Measurements from ENCODE around the gene PGAP2.

The PGAP2 gene

DNA sequence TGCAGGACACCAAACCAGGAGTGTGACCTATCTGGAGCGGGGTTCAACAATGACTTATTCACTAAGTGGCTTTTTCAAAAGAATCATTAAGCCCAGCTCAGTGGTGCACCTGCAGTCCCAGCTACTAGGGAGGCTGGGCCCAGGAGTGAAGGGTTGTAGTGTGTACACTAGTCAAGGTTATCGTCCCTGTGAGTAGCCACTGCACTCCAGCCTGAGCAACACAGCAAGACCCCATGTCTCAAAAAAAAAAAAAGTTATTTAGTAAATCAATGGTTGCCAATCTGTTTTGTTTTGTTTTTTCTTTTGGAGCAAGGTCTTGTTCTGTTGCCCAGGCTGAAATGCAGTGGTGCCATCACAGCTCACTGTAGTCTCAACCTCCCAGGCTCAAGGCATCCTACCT lies 24.5 kb downstream of the PGAP2 start:
- DNase-seq (ENCODE audit: low spot score) = no peak

GRCh38 chr11:3833449-3833848 lies 25.1 kb downstream of the PGAP2 start:
- no peak for DNase-seq (ENCODE audit: low spot score)

GRCh38 chr11:3834349-3834663 lies 25.9 kb downstream of the PGAP2 start:
- DNase-seq (ENCODE audit: low spot score) = no peak

DNA sequence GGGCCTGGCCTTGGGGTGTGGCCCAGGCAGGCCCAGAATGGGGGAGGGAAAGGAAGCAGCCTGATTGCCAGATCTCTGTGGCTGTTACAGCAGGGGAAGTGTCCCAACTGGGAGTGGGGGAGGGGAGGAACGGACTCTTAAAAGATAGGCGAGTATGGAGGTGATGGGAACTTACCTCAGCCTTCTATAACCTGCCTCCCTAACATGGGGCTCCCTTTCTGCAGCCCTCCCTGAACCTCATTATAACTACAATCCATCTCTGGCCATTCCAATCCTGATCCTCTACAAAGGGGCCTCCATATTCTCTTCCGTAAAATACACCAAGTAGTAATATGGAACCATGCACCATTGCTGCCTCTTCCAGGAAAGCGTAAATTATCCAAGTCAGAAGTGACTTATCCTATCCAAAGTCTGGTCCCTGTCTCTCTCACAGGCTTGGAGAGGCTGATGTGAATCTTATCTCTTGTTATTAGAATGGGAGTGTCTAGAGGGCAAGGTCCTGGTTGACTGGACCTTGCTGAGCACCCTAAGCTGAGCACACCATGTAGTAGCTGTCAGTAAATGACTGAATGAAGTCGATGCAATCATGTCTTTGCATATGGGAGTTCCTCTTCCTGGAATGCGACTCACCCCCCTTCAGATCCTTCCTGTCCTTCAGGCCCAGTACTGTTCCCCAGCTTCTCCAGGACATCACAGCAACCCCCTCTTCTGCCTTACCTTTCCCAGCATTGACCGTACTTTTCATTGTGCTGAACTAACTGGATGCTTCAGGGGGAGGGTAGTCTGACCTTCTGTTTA lies 26.5 kb downstream of the PGAP2 start:
- DNase-seq (ENCODE audit: low spot score) = no peak

DNA sequence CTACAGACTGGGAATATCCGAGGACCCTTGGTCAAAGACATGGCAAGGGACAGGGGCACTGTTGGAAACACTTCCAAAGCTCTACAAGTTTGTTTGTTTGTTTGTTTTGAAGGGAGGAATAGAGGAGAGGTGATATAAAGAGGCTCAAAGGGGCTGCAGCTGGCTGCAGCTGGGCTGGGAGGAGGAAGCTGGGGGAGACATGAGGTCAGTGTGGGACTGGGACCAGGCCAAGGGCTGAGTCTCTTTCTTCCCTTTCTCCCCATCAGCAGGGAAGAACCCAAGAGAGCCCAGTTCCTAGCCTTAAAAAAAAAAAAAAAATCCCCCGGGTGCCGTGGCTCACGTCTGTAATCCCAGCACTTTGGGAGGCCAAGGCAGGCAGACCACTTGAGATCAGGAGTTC lies 27.4 kb downstream of the PGAP2 start:
- DNase-seq (ENCODE audit: low spot score) = no peak

GRCh38 chr11:3836903-3837302 lies 28.5 kb downstream of the PGAP2 start:
- DNase-seq (ENCODE audit: low spot score) = no peak

GRCh38 chr11:3837793-3838192 lies 29.4 kb downstream of the PGAP2 start:
- no peak for DNase-seq (ENCODE audit: low spot score)

DNA sequence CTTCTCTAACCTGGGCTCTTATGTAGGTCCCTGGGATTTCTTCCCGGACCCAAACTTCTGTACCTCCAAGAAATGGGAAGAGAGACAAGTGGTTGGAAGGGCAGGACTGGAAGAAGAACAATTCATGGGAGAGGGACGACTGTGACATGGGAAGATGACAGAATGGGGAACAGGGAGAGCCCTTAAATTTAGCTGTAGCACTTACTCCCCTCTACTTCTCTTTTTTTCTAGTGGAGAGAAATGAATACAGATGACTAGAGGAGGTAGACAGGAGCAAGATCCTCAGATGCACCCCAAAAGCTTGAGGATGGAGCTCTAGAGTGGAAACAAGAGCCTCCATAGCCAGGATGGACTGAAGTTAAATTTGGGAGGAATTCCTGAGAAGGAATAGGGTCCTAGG lies 30.1 kb downstream of the PGAP2 start:
- no peak for DNase-seq (ENCODE audit: low spot score)

- DNase-seq (ENCODE audit: low spot score) = no peak
These were observed 31.9 kb downstream of the PGAP2 start for GRCh38 chr11:3840004-3840869.

DNA sequence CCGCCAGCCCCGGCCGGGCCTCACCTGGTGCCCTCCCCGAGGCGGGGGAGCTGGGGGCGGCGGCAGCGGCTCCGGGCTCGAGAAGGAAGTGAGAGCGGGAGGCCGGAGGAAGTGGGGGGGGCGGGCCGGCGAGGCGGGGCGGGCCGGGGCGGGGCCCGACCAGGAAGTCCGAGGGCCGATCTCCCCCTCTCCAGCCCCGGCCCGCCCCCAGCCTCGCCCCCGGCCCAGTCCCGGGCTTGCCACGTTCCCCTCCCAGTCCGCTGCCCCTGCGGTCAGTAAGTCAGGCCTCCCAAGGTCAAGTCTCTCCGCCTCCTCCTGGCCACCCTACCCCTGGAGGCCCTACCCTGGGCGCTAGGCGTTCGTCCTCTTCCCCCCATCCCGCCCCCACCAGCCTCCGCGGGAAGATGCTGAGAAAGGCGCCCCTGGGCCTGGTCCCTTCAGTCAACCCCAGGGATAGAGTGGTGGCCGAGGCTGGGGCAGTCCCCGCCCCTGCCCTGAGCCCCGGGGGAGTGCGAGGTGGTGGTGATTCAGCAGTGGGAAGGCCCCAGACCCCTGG lies 32.6 kb downstream of the PGAP2 start, which contains the start of gene RHOG:
Gene RHOG (minus strand): TSS at position 90 of the 556 bp plus-strand sequence. CDS start 12,821 bp downstream, outside the sequence.
- DNase-seq (ENCODE audit: low spot score) = peak; percentile 92

DNA sequence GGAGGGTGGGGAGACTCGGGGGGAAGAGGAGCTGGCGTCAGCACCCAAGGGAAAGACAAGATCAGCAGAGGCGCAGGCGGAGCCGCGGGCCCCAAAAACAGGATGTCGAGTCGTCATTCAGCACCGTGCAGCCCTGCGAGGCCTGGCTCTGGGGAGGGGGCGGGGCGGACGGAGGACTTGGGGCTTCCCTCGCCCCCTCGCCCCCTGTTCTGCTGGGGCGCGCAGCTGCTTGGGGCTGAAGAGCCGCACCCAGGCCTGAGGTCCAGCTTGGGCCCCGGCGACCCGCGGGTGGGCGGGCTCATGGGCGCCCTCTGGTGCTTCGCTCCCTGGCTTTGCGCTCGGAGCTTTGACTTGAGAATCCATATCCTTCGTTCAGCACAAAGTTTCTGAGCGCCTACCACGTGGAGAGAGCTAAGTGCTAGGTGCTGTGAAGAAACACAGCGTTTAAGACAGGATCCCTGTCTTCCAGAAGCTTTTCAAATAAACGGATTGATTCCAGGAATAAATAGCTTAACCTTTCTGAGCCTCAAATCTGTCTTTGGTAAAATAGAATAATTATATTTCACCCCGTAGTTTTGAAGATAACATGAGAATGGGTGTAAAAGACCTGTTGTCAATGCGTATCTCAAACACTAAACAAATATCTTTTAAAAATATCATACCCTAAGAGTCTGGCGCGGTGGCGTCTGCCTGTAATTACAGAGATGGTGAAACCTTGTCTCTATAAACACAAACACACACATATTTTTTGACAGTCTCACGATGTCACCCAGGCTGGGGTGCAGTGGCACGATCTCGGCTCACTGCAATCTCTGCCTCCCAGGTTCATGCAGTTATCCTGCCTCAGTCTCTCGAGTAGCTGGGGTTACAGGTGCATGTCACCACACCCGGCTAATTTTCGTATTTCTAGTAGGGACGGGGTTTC lies 33.3 kb downstream of the PGAP2 start:
- peak; percentile 88 for DNase-seq (ENCODE audit: low spot score)

- DNase-seq (ENCODE audit: low spot score) = no peak
These were observed 35.0 kb downstream of the PGAP2 start for GRCh38 chr11:3843326-3843725.

DNA sequence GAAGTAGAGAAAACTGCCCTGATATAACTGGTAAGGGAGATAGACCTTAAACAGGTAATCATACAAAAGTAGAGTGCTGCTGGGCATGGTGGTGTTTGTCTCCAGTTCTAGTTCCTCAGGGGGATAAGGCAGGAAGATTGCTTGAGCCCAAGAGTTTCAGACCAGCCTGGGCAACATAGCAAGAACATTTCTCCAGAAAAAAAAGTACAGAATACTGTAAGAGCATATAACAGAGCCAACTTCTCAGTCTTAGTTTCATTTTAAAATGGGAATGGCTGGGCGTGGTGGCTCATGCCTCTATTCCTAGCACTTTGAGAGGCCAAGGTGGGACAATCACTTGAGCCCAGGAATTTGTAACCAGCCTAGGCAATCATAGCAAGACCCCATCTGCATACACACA lies 36.9 kb downstream of the PGAP2 start:
- no peak for DNase-seq (ENCODE audit: low spot score)

- DNase-seq (ENCODE audit: low spot score) = no peak
These were observed 37.3 kb downstream of the PGAP2 start for GRCh38 chr11:3845670-3846069.

GRCh38 chr11:3849297-3849874 lies 41.0 kb downstream of the PGAP2 start:
- DNase-seq (ENCODE audit: low spot score) = no peak

GRCh38 chr11:3853545-3853842 lies 45.1 kb downstream of the PGAP2 start:
- DNase-seq (ENCODE audit: low spot score) = no peak

GRCh38 chr11:3853899-3854659 lies 45.7 kb downstream of the PGAP2 start:
- no peak for DNase-seq (ENCODE audit: low spot score)

- no peak for DNase-seq (ENCODE audit: low spot score)
These were observed 46.3 kb downstream of the PGAP2 start for GRCh38 chr11:3854660-3854976.

DNA sequence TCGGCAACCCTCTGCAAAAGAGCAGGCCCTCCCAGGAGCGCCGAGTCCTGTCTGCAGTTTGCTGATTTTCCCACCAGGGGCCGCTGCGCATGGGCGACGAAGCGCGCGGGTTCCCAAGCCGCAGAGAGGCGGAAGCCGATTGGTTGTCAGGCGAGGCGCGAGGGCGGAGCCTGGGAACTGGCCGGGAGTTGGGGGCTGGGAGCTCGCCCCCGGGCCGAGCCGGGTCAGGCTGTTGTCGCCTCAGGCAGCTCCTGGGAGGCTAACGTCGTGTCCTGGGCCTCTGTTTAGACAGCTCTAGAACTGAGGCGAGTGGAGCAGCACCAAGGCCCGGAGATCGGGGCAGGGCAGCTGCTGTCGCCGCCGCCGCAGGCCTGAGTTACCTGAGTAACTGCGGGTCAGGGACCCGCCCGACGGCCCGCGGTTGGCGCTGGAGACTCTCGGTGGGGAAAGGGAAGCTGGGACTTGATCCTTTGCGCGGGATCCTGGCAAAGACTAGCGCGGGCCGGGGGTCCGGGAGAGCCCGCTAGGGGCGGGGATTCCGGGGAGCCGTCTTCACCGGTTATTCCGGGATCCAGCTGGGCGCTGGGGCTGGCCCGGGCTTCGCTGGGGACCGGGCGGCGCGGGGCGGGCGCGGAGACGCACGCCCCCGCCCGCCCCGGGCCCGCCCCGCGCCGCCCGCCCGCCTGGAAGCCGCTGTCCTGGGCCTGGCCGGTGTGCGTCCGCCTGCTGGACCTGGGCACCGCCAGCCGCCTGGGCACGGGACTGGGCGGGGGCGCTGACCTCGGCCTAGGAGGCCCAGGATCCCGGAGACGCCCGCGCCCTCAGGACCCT lies 46.8 kb downstream of the PGAP2 start, which contains the start of gene STIM1:
Gene STIM1 (plus strand): TSS at position 688 of the 831 bp plus-strand sequence. CDS start 607 bp downstream, outside the sequence.
- peak; percentile 97 for DNase-seq (ENCODE audit: low spot score)

Measured in left forelimb (tissue), 1 donor.